Glomerular visceral epithelial cell (primary cell): Measurements from ENCODE around the gene TFR2.

Experiments
- DNase-seq: peaks from one replicate; pipeline ENCODE4 v3.0.0-alpha.2; 2016; ENCODE audit errors: extremely low spot score

Gene TFR2

GRCh38 chr7:100585511-100586265 is 55.7 kb downstream of the TFR2 start, which contains the start of gene LRCH4:
TSS of gene LRCH4 (minus strand) at chr7:100586129. CDS start at chr7:100586100, 29 bp downstream.
- peak; percentile 26 for DNase-seq

- DNase-seq = peak; percentile 31
Observed at GRCh38 chr7:100584683-100585510, 56.5 kb downstream of the TFR2 start.

- DNase-seq = no peak
Observed at GRCh38 chr7:100584054-100584682, 57.2 kb downstream of the TFR2 start.

GRCh38 chr7:100583132-100584053 is 58.0 kb downstream of the TFR2 start:
- peak; percentile 11 for DNase-seq

- DNase-seq = no peak
Observed at GRCh38 chr7:100582650-100583049, 58.7 kb downstream of the TFR2 start.

GRCh38 chr7:100582041-100582579 is 59.2 kb downstream of the TFR2 start:
- DNase-seq = no peak

- no peak for DNase-seq
Observed at GRCh38 chr7:100580466-100581283, 60.7 kb downstream of the TFR2 start.

GRCh38 chr7:100578246-100579183 is 62.8 kb downstream of the TFR2 start:
- DNase-seq = no peak

GRCh38 chr7:100577507-100577906 is 63.8 kb downstream of the TFR2 start:
- no peak for DNase-seq

- DNase-seq = no peak
Observed at GRCh38 chr7:100577103-100577502, 64.2 kb downstream of the TFR2 start.

- DNase-seq = no peak
Observed at GRCh38 chr7:100576384-100576993, 64.9 kb downstream of the TFR2 start.

GRCh38 chr7:100575746-100576383 is 65.5 kb downstream of the TFR2 start:
- no peak for DNase-seq

- DNase-seq = no peak
Observed at GRCh38 chr7:100575206-100575631, 66.1 kb downstream of the TFR2 start.

GRCh38 chr7:100574362-100575205 is 66.8 kb downstream of the TFR2 start:
- no peak for DNase-seq

GRCh38 chr7:100573691-100574361 is 67.5 kb downstream of the TFR2 start, which contains the start of gene SAP25:
TSS of gene SAP25 (minus strand) at chr7:100573900. CDS start at chr7:100573742, 158 bp downstream.
- no peak for DNase-seq

- no peak for DNase-seq
Observed at GRCh38 chr7:100572949-100573675, 68.2 kb downstream of the TFR2 start.
